Activated T-cell treated with anti-CD3 and anti-CD28 coated beads, Interleukin-2, amount 50 U/mL, for 4 hours (primary cell): ENCODE measurements around the gene SPNS1. TPM values are rescaled to one million over a fixed set of nuclear protein-coding genes. Genes with fewer than 3 reads are reported as not detected.
"Not testable (repeated sequence)": the region's sequence is repeated elsewhere in the genome, so short reads cannot be mapped to it uniquely, and the experiment has no call there.

Source experiments
- ATAC-seq, 2 donors: fragments of 200-7000 bp; cut with Tn5 transposase; one replicate each; pipeline ENCODE4 v1.10.0; 2021
- DNase-seq: peaks from one replicate; pipeline ENCODE4 v3.0.0-alpha.2; 2020
- H3K27me3 Mint-ChIP-seq: one replicate; pipeline ENCODE4 v1.8.0; 2021; ENCODE audit warnings: low read depth, mixed read lengths
- H3K36me3 Mint-ChIP-seq: one replicate; pipeline ENCODE4 v1.8.0; 2022; ENCODE audit warnings: mixed read lengths; ENCODE audit not compliant: insufficient read depth
- H3K4me1 Mint-ChIP-seq: one replicate; pipeline ENCODE4 v1.8.0; 2021; ENCODE audit warnings: low read depth, mixed read lengths
- H3K4me3 Mint-ChIP-seq: one replicate; pipeline ENCODE4 v1.8.0; 2021; ENCODE audit warnings: mild to moderate bottlenecking, moderate library complexity, mixed read lengths
- H3K9me3 Mint-ChIP-seq: one replicate; pipeline ENCODE4 v1.8.0; 2021; ENCODE audit warnings: mixed read lengths
- total RNA-seq, 3 donors: library from RNA; stranded (reverse); gene quantifications; one replicate each; pipeline ENCODE4 v1.2.1, GENCODE V29; 2021

Gene SPNS1
- total RNA-seq, 3 donors from 2014 or later: 33.5 to 42.7 (median 36.5) TPM

DNA sequence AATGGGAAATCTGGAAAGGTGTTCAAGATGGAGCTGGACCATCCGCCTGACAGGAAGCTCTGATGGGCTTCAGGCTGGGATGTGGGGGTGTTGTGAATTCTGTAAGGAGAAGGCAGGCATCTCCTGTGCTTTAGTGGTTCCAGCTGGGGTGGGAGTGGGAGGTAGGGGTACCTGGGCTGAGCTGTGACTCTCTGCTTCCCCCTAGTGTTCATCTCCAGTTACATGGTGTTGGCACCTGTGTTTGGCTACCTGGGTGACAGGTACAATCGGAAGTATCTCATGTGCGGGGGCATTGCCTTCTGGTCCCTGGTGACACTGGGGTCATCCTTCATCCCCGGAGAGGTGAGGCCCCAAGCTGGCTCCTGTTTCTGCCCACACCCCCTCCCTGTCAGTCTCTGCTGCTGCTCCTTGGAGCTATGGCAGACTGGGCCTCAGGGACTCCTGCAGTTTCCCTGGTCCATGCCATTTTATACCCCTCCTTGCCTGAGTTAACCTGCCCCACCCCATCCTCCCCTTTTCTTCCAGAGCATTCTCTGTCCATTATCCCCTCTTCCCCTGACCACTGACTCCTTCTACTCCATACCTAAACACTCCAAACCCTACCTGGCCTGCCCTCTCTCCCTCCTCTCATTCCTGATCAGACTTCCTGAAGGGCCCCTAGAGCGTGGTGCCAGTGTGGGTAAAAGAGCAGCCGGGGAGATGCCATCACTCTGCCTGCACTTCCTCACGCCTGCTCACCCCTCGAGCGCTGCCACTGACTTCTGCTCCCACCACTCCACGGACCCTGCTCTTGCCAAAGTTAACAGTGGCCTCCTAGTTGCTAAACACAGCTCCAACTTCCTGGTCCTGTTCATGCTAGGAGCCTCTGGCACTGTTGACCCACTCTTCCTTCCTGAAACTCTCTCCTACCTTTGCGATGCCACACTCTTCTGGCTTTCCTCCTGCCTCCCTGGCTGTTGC, 3.4 kb downstream of the SPNS1 start:
- H3K36me3 Mint-ChIP-seq: peaks cover 28% of the 10 kb centered on the region
- ATAC-seq: no peak
- DNase-seq: no peak

GRCh38 chr16:28980330-28980729, 5.8 kb downstream of the SPNS1 start:
- DNase-seq, H3K9me3 Mint-ChIP-seq, H3K27me3 Mint-ChIP-seq, ATAC-seq, H3K4me3 Mint-ChIP-seq: not testable (repeated sequence)
- H3K36me3 Mint-ChIP-seq: peaks cover 41% of the 10 kb centered on the region
- peaks cover 42% of the 10 kb centered on the region for H3K4me1 Mint-ChIP-seq

More for the DNA sequence above, 3.4 kb downstream of the SPNS1 start:
- Mint-ChIP-seq H3K4me1 (peaks cover 30% of the 10 kb centered on the region), H3K4me3 (peak overlapping the region; percentile 60), H3K27me3 (no peaks in the 10 kb centered on the region), H3K9me3 (no peaks in the 10 kb centered on the region)

- Mint-ChIP-seq H3K9me3 (no peaks in the 10 kb centered on the region), H3K4me1 (peaks cover 36% of the 10 kb centered on the region), H3K27me3 (no peaks in the 10 kb centered on the region), H3K4me3 (no peak overlapping the region), H3K36me3 (peaks cover 38% of the 10 kb centered on the region)
- DNase-seq (no peak), ATAC-seq (no peak)
Measured at GRCh38 chr16:28980929-28981328, 6.4 kb downstream of the SPNS1 start.

DNA sequence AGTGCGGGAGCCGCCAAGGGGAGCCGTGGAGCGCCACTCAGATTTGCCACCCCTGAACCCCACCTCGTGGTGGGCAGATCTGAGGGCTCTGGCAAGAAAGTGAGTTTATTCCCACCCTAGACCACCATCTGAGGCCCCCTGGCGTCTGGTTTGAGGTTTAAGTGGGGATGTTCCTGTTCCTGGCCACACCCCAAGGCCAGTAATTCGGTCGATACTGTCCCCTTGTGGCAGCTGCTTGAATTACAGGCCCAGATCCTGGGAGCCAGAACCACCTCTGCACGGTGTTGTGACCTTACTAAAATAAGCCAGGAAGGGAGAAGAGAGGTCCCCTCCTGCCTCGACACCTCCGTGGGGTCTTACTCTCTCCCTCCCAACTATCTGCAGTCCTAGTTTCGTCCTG, 6.9 kb downstream of the SPNS1 start:
- Mint-ChIP-seq H3K9me3 (no peaks in the 10 kb centered on the region), H3K4me3 (no peak overlapping the region), H3K4me1 (peaks cover 30% of the 10 kb centered on the region), H3K36me3 (peaks cover 38% of the 10 kb centered on the region), H3K27me3 (no peaks in the 10 kb centered on the region)
- no peak for DNase-seq
- no peak for ATAC-seq

DNA sequence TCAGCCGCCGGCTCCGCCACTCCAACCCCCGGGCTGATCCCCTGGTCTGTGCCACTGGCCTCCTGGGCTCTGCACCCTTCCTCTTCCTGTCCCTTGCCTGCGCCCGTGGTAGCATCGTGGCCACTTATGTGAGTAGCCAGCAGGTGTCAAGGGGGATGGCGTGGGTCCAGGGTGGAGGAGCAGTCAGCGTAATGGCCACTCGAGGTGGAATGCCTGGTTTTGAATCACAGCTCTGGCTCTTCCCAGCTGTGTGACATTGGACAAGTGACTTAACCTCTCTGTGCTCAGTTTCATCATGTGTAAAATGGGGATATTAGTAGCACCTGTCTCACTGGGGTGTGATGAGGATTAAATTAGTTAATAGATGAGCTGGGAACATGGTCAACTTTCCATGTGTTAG, 7.8 kb downstream of the SPNS1 start:
- ATAC-seq: no peak
- DNase-seq: no peak
- Mint-ChIP-seq H3K27me3 (no peaks in the 10 kb centered on the region), H3K4me3 (no peak overlapping the region), H3K4me1 (peaks cover 32% of the 10 kb centered on the region), H3K36me3 (peaks cover 43% of the 10 kb centered on the region), H3K9me3 (peaks cover 5% of the 10 kb centered on the region)

GRCh38 chr16:28982949-28983348, 8.4 kb downstream of the SPNS1 start:
- H3K4me3 Mint-ChIP-seq: no peak overlapping the region
- peaks cover 48% of the 10 kb centered on the region for H3K36me3 Mint-ChIP-seq
- H3K4me1 Mint-ChIP-seq: peaks cover 33% of the 10 kb centered on the region
- H3K9me3 Mint-ChIP-seq: peaks cover 7% of the 10 kb centered on the region
- ATAC-seq (no peak), DNase-seq (no peak)
- H3K27me3 Mint-ChIP-seq: no peaks in the 10 kb centered on the region

GRCh38 chr16:28983644-28984043, 9.1 kb downstream of the SPNS1 start:
- no peaks in the 10 kb centered on the region for H3K27me3 Mint-ChIP-seq
- H3K36me3 Mint-ChIP-seq: peaks cover 44% of the 10 kb centered on the region
- peaks cover 7% of the 10 kb centered on the region for H3K9me3 Mint-ChIP-seq
- no peak for DNase-seq
- H3K4me3 Mint-ChIP-seq: peak overlapping the region; percentile 71
- H3K4me1 Mint-ChIP-seq: peaks cover 33% of the 10 kb centered on the region
- ATAC-seq: no peak

- H3K9me3 Mint-ChIP-seq: peaks cover 7% of the 10 kb centered on the region
- H3K4me3 Mint-ChIP-seq: peak overlapping the region; percentile 71
- H3K36me3 Mint-ChIP-seq: peaks cover 47% of the 10 kb centered on the region
- DNase-seq (no peak), ATAC-seq (no peak)
- H3K4me1 Mint-ChIP-seq: peaks cover 37% of the 10 kb centered on the region
- H3K27me3 Mint-ChIP-seq: no peaks in the 10 kb centered on the region
Measured at GRCh38 chr16:28984091-28984490, 9.5 kb downstream of the SPNS1 start.

DNA sequence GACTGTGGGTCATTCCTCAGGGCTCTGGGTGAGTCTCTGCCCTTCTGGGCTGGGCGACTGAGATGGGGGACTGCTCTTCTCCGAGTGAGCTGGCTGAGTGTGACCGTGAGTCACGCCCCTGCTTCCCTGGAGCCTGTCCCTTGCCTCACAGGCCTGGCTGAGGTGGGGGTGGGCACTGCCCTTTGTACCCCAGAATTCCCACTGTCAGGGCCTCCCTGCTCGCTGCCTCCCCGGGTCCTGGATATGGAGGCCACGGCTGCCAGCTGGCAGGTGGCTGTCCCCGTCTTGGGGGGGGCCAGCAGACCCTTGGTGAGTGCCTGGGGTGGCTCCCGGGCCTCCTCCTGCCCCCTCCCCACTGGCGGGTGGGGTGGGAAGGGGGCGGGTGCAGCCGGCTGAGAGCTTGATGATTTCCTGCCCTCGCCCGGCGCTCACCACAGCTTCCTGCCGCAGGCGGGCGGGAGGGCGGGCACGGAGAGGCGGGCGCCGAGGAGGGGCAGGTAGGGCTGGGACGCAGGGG, 10.1 kb downstream of the SPNS1 start, which contains the start of gene LAT:
Gene LAT (plus strand): TSS at position 434 of the 517 bp plus-strand sequence. CDS start 366 bp downstream, outside the sequence.
- Mint-ChIP-seq H3K4me1 (peaks cover 41% of the 10 kb centered on the region), H3K27me3 (no peaks in the 10 kb centered on the region), H3K36me3 (peaks cover 48% of the 10 kb centered on the region), H3K9me3 (peaks cover 7% of the 10 kb centered on the region), H3K4me3 (peak within 1 kb of the TSS; percentile 96)
- peak; percentile 71 for ATAC-seq
- DNase-seq: peak; percentile 75

DNA sequence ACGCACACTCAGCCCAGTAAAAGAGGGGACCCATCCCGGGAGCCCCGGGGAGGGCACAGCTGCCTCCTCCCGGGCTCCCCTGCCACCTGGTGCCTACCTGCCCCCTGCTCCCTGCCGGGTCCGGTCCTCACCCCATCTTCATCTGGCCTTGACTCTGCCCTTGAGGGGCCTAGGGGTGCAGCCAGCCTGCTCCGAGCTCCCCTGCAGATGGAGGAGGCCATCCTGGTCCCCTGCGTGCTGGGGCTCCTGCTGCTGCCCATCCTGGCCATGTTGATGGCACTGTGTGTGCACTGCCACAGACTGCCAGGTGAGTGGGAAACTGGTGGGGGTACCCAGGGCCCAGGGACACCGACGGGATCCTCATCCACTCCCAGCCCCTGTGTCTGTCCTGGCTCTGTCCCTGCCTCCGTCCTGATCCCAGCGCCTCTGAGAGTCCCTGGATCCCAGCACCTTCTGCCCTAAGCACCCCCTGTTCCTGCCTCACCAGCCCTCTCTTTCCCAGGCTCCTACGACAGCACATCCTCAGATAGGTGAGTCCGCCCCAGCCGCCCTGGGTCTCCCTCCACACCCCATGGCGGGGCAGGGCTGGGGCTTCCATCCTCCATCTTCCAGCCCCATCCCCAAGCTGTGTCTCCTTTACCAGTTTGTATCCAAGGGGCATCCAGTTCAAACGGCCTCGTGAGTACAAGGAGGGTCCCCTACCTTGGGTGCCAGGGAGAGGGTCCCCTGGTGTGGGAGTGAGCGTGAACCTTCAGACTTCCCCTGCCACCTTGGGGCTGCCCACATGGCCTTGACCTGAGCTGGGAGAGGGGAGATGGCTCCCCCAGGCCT, 10.8 kb downstream of the SPNS1 start:
- Mint-ChIP-seq H3K4me3 (peak overlapping the region; percentile 96), H3K27me3 (no peaks in the 10 kb centered on the region), H3K36me3 (peaks cover 53% of the 10 kb centered on the region), H3K4me1 (peaks cover 48% of the 10 kb centered on the region), H3K9me3 (peaks cover 7% of the 10 kb centered on the region)
- ATAC-seq (peak; percentile 9 to 30), DNase-seq (no peak)

GRCh38 chr16:28986046-28986445, 11.5 kb downstream of the SPNS1 start:
- Mint-ChIP-seq H3K27me3 (no peaks in the 10 kb centered on the region), H3K4me1 (peaks cover 54% of the 10 kb centered on the region), H3K9me3 (peaks cover 7% of the 10 kb centered on the region), H3K36me3 (peaks cover 55% of the 10 kb centered on the region), H3K4me3 (peak overlapping the region; percentile 96)
- DNase-seq: no peak
- no peak for ATAC-seq

GRCh38 chr16:28986492-28986891, 11.9 kb downstream of the SPNS1 start:
- peak overlapping the region; percentile 96 for H3K4me3 Mint-ChIP-seq
- peaks cover 56% of the 10 kb centered on the region for H3K4me1 Mint-ChIP-seq
- peaks cover 7% of the 10 kb centered on the region for H3K9me3 Mint-ChIP-seq
- H3K36me3 Mint-ChIP-seq: peaks cover 53% of the 10 kb centered on the region
- ATAC-seq (no peak), DNase-seq (no peak)
- H3K27me3 Mint-ChIP-seq: no peaks in the 10 kb centered on the region

DNA sequence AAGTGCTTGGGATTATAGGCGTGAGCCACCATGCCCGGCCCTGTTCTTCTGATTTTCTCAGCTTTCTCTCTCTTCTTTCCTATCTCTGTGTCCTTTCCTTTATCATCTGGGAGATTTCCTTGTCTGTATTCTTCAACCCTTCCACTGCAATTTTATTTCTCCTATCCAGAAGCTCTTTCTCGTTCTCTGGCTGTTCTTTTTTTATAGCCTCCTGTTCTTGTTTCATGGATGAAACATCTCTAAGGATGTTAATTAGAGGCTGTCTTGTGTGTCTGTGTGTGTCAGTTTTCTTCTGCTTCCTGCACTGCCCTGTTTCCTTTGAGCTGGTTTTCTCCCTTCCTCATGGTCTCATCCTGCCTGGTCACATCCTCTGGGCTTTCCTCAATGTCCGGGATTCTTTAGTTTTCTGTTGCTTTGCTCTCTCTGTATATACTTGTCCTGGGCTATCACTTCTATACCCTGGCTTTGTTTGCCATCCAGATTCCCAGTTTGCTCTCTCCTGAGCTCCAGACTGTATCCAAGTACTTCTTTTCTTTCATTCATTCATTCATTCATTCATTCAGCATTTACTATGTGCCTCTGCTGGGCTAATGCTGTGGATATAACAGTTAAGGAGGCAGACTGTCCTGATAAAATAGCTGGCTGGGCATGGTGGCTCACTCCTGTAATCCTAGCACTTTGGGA, 12.7 kb downstream of the SPNS1 start:
- Mint-ChIP-seq H3K4me3 (peak overlapping the region; percentile 96), H3K27me3 (no peaks in the 10 kb centered on the region), H3K4me1 (peaks cover 60% of the 10 kb centered on the region), H3K9me3 (peaks cover 7% of the 10 kb centered on the region), H3K36me3 (peaks cover 46% of the 10 kb centered on the region)
- ATAC-seq: no peak
- DNase-seq: no peak

DNA sequence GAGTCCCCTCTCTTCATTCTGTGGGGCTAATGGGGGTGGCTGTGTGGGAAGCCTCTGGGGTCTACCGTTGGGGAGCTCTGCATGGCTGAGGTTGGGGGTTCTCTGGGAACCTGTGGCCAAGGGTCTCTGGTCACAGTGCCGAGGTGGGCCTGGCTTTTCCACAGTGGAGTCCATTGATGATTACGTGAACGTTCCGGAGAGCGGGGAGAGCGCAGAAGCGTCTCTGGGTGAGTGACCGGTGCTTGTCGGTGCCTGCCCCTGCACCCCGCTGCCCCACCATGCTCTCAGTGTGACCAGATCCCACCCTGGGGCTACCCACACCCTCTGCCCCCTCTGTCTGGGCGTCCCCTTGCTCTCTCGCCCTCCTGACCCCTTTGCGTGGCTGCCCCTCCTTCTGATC, 14.8 kb downstream of the SPNS1 start:
- H3K36me3 Mint-ChIP-seq: peaks cover 31% of the 10 kb centered on the region
- ATAC-seq (no peak), DNase-seq (no peak)
- peak overlapping the region; percentile 59 for H3K4me3 Mint-ChIP-seq
- peaks cover 52% of the 10 kb centered on the region for H3K4me1 Mint-ChIP-seq
- peaks cover 7% of the 10 kb centered on the region for H3K9me3 Mint-ChIP-seq
- H3K27me3 Mint-ChIP-seq: no peaks in the 10 kb centered on the region
